GM19438 (cell line): ENCODE data around the gene DNPH1.

ENCODE experiments used
- ATAC-seq: cut with Tn5 transposase; IDR thresholded peaks from one replicate; pipeline ENCODE4 v1.9.1; 2021; ENCODE audit warnings: low read depth; ENCODE audit not compliant: unreplicated experiment

Gene DNPH1

GRCh38 chr6:43247114-43247999 lies 18.1 kb upstream of the DNPH1 start:
- ATAC-seq = peak; percentile 91

GRCh38 chr6:43246301-43247113 lies 17.2 kb upstream of the DNPH1 start:
- ATAC-seq = peak; percentile 9

- ATAC-seq = no peak
Measured at GRCh38 chr6:43243664-43244321, 14.5 kb upstream of the DNPH1 start.

- ATAC-seq = no peak
Measured at GRCh38 chr6:43242908-43243663, 13.8 kb upstream of the DNPH1 start, which contains the start of gene TTBK1. TTBK1 (plus strand) TSS chr6:43243481; CDS start chr6:43246661, 3,180 bp downstream.

GRCh38 chr6:43241446-43241845 lies 12.2 kb upstream of the DNPH1 start:
- ATAC-seq = no peak

GRCh38 chr6:43240950-43241349 lies 11.7 kb upstream of the DNPH1 start:
- ATAC-seq = no peak

GRCh38 chr6:43239054-43239453 lies 9.8 kb upstream of the DNPH1 start:
- ATAC-seq = no peak

GRCh38 chr6:43235841-43236240 lies 6.6 kb upstream of the DNPH1 start:
- ATAC-seq = no peak

GRCh38 chr6:43231735-43232450 lies 2.6 kb upstream of the DNPH1 start:
- ATAC-seq = no peak

- ATAC-seq = no peak
Measured at GRCh38 chr6:43231053-43231452, 1.8 kb upstream of the DNPH1 start.

- no peak for ATAC-seq
Measured at GRCh38 chr6:43229803-43230620, 731 bp upstream of the DNPH1 start.

- no peak for ATAC-seq
Measured at GRCh38 chr6:43226192-43226851, 3.0 kb downstream of the DNPH1 start.

- ATAC-seq = no peak
Measured at GRCh38 chr6:43223175-43223574, 6.1 kb downstream of the DNPH1 start.

GRCh38 chr6:43222418-43223059 lies 6.7 kb downstream of the DNPH1 start:
- ATAC-seq = no peak

- ATAC-seq = no peak
Measured at GRCh38 chr6:43221046-43221972, 8.0 kb downstream of the DNPH1 start.

GRCh38 chr6:43220439-43220951 lies 8.8 kb downstream of the DNPH1 start:
- no peak for ATAC-seq

- ATAC-seq = no peak
Measured at GRCh38 chr6:43219814-43220213, 9.5 kb downstream of the DNPH1 start.
